ENCODE data around the gene CRTAP.
"Not testable (repeated sequence)": the region's sequence is repeated elsewhere in the genome, so short reads cannot be mapped to it uniquely, and the experiment has no call there.

Gene CRTAP

GRCh38 chr3:33171580-33171979 is 57.8 kb downstream of the CRTAP start:
- H3K4me1 ChIP-seq = peaks cover 0 to 5% (median 0%) of the 10 kb centered on the region in 10 experiments; a peak in 5 of 20 replicates
- no peaks in the 10 kb centered on the region for H3K36me3 ChIP-seq
- TF ChIP-seq Cebpa-rat (IDR thresholded peaks at IDR 0.05) = no peak
- H3K9ac ChIP-seq = no peak overlapping the region
- H3K27ac ChIP-seq = no peak overlapping the region
- no peak overlapping the region for H3K4me3 ChIP-seq
- H3K27me3 ChIP-seq = no peaks in the 10 kb centered on the region
- no peak overlapping the region for H3K4me2 ChIP-seq
- no peaks in the 10 kb centered on the region for H3K9me3 ChIP-seq (replicated peaks in 1 of 11)
- no peaks in the 10 kb centered on the region for H4K20me1 ChIP-seq

- Histone ChIP-seq H3K4me2 (no peak overlapping the region), H4K20me1 (no peaks in the 10 kb centered on the region), H3K36me3 (no peaks in the 10 kb centered on the region), H3K27ac (no peak overlapping the region), H3K27me3 (no peaks in the 10 kb centered on the region), H3K4me1 (peaks cover 0 to 4% (median 0%) of the 10 kb centered on the region in 10 experiments; a peak in 4 of 20 replicates), H3K9me3 (replicated peaks in 1 of 11) (peaks cover 0 to 1% (median 0%) of the 10 kb centered on the region in 11 experiments; a peak in 1 of 22 replicates), H3K9ac (no peak overlapping the region), H3K4me3 (no peak overlapping the region)
- TF ChIP-seq Cebpa-rat (IDR thresholded peaks at IDR 0.05) = no peak
These were observed 59.3 kb downstream of the CRTAP start for GRCh38 chr3:33173103-33173502.

- Histone ChIP-seq H4K20me1 (no peaks in the 10 kb centered on the region), H3K4me2 (no peak overlapping the region), H3K27me3 (no peaks in the 10 kb centered on the region), H3K9me3 (replicated peaks in 1 of 11) (peaks cover 0 to 7% (median 3%) of the 10 kb centered on the region in 11 experiments; a peak in 12 of 22 replicates), H3K27ac (no peak overlapping the region), H3K4me3 (no peak overlapping the region), H3K4me1 (peaks cover 0 to 4% (median 0%) of the 10 kb centered on the region in 10 experiments; a peak in 1 of 20 replicates), H3K36me3 (no peaks in the 10 kb centered on the region), H3K9ac (no peak overlapping the region)
- TF ChIP-seq Cebpa-rat (IDR thresholded peaks at IDR 0.05) = no peak
These were observed 59.9 kb downstream of the CRTAP start for GRCh38 chr3:33173672-33174071.

GRCh38 chr3:33174095-33174494 is 60.3 kb downstream of the CRTAP start:
- peaks cover 0 to 4% (median 0%) of the 10 kb centered on the region in 10 experiments; a peak in 1 of 20 replicates for H3K4me1 ChIP-seq

GRCh38 chr3:33174711-33175414 is 61.0 kb downstream of the CRTAP start:
- Histone ChIP-seq H3K27me3 (no peaks in the 10 kb centered on the region), H3K36me3 (no peaks in the 10 kb centered on the region), H3K9me3 (replicated peaks in 1 of 11) (peaks cover 4 to 16% (median 13%) of the 10 kb centered on the region in 11 experiments; a peak in 16 of 22 replicates), H3K4me3 (no peak overlapping the region), H3K9ac (no peak overlapping the region), H4K20me1 (no peaks in the 10 kb centered on the region), H3K4me1 (peaks cover 0 to 4% (median 0%) of the 10 kb centered on the region in 10 experiments; a peak in 1 of 20 replicates), H3K27ac (no peak overlapping the region), H3K4me2 (no peak overlapping the region)
- TF ChIP-seq Cebpa-rat (IDR thresholded peaks at IDR 0.05) = no peak

More at GRCh38 chr3:33174095-33174494, 60.3 kb downstream of the CRTAP start:
- Histone ChIP-seq H4K20me1 (no peaks in the 10 kb centered on the region), H3K9ac (no peak overlapping the region), H3K4me3 (no peak overlapping the region), H3K36me3 (no peaks in the 10 kb centered on the region), H3K27me3 (no peaks in the 10 kb centered on the region), H3K9me3 (replicated peaks in 1 of 11) (peaks cover 0 to 11% (median 7%) of the 10 kb centered on the region in 11 experiments; a peak in 15 of 22 replicates), H3K4me2 (no peak overlapping the region), H3K27ac (no peak overlapping the region)
- no peak for TF ChIP-seq Cebpa-rat (IDR thresholded peaks at IDR 0.05)

GRCh38 chr3:33179132-33179531 is 65.3 kb downstream of the CRTAP start:
- H3K9ac ChIP-seq = no peak overlapping the region
- no peak overlapping the region for H3K4me2 ChIP-seq
- H3K27me3 ChIP-seq = no peaks in the 10 kb centered on the region
- H3K9me3 ChIP-seq (replicated peaks in 1 of 11) = peaks cover 4 to 16% (median 13%) of the 10 kb centered on the region in 11 experiments; a peak in 16 of 22 replicates
- H3K36me3 ChIP-seq = no peaks in the 10 kb centered on the region
- no peaks in the 10 kb centered on the region for H3K4me1 ChIP-seq
- no peak for TF ChIP-seq Cebpa-rat (IDR thresholded peaks at IDR 0.05)
- no peak overlapping the region for H3K4me3 ChIP-seq
- H3K27ac ChIP-seq = no peak overlapping the region
- no peaks in the 10 kb centered on the region for H4K20me1 ChIP-seq

GRCh38 chr3:33181229-33181628 is 67.4 kb downstream of the CRTAP start:
- H3K27me3 ChIP-seq = no peaks in the 10 kb centered on the region
- no peak overlapping the region for H3K9ac ChIP-seq
- H3K36me3 ChIP-seq = no peaks in the 10 kb centered on the region
- no peak overlapping the region for H3K4me2 ChIP-seq
- H3K9me3 ChIP-seq (replicated peaks in 1 of 11) = peaks cover 4 to 16% (median 13%) of the 10 kb centered on the region in 11 experiments; a peak in 16 of 22 replicates
- H3K4me1 ChIP-seq = no peaks in the 10 kb centered on the region
- no peaks in the 10 kb centered on the region for H4K20me1 ChIP-seq
- H3K4me3 ChIP-seq = no peak overlapping the region
- TF ChIP-seq Cebpa-rat (IDR thresholded peaks at IDR 0.05) = no peak
- no peak overlapping the region for H3K27ac ChIP-seq

GRCh38 chr3:33181641-33182040 is 67.8 kb downstream of the CRTAP start:
- not testable (repeated sequence) for H4K20me1 ChIP-seq, H3K9ac ChIP-seq, H3K27ac ChIP-seq, H3K36me3 ChIP-seq, H3K27me3 ChIP-seq, H3K4me3 ChIP-seq, H3K4me1 ChIP-seq, H3K4me2 ChIP-seq
- H3K9me3 ChIP-seq (replicated peaks in 1 of 11) = peaks cover 4 to 16% (median 13%) of the 10 kb centered on the region in 11 experiments; a peak in 16 of 22 replicates

- no peak overlapping the region for H3K4me2 ChIP-seq
- H3K4me3 ChIP-seq = no peak overlapping the region
- no peak overlapping the region for H3K9ac ChIP-seq
- TF ChIP-seq Cebpa-rat (IDR thresholded peaks at IDR 0.05) = no peak
- H3K27me3 ChIP-seq = no peaks in the 10 kb centered on the region
- no peaks in the 10 kb centered on the region for H4K20me1 ChIP-seq
- H3K4me1 ChIP-seq = no peaks in the 10 kb centered on the region
- H3K36me3 ChIP-seq = no peaks in the 10 kb centered on the region
- no peak overlapping the region for H3K27ac ChIP-seq
- no peaks in the 10 kb centered on the region for H3K9me3 ChIP-seq (replicated peaks in 1 of 11)
These were observed 71.0 kb downstream of the CRTAP start for GRCh38 chr3:33184863-33185262.

Data from BLaER1 treated with 17β-estradiol and CSF1 and Interleukin-3, amounts not matched to agents 10 nM and 100 nM (cell line).